Cerebellar nuclear complex (tissue), 1 donor: ENCODE results near the gene DDC.
A peak's percentile ranks its signal among the peaks of the same experiment; 100 is the strongest.

ENCODE experiments used
- DNase-seq, 2 experiments: peaks; one replicate each; lab custom pipeline; 2025; lab: John Stamatoyannopoulos, UW

Gene DDC

DNA sequence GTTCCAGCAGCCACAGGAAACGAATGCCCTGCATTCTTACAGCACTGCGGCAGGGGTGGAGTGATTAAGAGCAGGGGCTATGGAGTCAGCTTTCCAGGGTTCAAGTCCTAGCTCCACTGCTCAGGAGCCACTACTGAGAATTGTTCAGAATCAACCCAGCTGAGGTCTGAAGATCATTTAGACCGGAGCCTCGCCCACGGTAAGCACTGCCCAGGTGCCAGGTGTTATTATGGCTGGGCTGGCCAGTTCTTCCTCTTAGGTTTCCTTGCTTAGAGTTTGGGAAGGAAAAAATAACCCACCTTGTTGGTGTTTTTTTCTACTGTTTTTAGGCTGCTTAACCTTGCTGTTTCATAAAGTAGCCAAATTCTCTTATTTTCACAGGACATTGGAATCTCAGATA is 110.2 kb downstream of the DDC start:
- DNase-seq = no peak

DNA sequence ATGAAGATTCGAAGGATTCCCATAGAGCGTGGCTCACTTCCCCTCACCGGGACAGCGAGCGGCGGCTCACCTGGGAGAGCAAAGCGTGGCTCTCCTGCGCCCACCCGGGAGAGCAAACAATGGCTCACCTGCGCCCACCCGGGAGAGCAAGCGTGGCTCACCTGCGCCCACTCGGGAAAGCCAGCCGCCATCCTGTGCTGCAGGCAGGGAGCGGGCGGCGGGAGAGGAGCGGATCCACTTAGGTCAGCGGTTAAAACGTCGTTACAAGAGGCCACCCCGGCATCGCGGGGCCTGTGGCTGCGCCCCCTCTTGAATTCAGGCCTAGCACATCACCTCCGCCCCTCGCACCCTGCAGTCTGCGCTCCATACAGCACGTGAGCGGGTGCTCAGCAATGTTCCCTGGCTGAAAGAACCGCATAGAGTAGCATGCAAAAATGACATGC is 114.6 kb downstream of the DDC start:
- no peak for DNase-seq

DNA sequence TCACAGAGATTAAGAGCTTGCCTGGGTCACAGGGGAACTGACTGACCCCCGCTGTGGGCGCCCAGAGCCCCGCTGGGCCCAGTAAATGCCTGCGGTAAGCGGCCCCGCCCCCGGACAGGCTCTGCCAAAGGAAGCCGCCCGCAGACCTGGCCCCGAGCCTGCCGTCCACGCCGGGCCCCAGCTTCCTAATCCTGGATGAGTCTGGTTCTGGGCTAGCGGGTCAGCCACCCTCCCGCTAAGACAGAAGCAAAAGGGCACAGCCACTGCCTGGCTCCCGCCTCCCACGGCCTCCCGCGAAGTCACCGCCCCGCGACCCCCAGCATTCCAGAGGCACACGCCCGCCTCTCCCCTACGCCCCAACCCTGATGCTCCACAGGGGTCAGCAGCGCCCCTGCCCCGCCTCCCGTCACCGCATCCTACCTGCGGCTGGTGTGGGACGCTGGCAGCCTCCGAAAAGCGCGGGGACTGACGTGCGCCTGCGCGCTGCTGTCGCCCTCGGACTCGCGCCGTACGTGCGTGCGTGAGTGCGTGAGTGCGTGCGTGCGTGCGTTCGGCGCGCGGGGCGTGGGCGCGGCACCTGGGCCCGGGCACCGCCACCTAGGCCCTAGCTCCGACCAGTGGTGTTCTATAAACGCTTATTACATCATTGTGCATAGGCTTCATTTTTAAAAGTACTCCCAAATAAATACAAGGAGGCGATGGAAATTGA is 115.2 kb downstream of the DDC start, which contains the start of gene FIGNL1:
Gene FIGNL1, minus strand, starts transcription at position 470 of the 709 bp plus-strand sequence. CDS start 3,063 bp downstream, outside the sequence.
- DNase-seq = peak; percentile 10 to 21

GRCh38 chr7:50449501-50449880 is 115.7 kb downstream of the DDC start:
- no peak for DNase-seq

- DNase-seq = no peak
Measured at GRCh38 chr7:50448823-50449222, 116.4 kb downstream of the DDC start.

DNA sequence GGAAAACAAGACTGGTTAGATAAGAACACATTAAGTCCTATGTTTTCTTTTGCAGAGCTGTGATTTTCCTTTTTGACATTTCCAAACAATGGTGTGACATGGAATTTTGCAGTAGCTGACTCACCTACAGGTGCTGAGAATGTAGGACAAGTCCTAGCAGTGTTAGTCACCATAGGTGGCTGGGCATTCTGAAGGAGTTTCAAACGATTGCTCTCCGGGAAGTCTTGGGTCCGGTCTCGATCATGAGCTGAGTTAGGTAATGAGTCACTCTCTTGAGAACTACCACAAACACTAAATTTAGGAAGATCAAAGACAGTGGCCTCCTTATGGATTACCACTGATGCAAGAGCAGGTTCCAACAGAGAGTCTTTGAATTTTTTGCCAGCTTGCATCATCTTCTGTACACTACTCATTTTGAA is 118.7 kb downstream of the DDC start:
- no peak for DNase-seq

DNA sequence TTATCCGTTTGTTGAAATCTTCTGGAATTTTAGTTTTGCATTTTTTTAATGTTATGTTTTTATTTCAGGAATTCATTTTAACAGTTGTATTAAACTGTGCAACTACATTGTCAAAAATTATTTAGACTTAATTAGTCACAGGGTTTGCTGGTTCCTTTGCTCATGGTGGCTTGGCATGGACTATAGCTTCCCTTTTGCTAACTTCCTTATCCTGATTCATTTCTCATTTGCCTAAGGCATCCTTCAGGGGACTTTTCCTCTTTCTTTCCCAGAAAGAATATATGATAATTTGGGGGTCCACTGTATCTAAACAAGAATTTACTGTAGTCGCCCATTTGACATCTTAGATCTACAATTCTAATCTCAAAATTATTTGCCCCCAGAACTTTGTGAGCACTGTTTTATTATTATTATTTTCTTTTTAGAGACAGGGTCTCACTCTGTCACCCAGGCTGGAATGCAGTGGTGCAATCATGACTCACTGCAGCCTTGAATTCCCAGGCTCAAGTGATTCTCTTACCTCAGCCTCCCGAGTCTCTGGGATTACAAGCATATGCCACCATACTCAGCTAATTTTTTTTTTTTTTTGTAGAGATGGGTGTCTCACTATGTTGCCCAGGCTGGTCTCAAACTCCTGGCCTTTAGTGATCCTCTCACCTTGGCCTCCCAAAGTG is 128.9 kb downstream of the DDC start:
- DNase-seq = no peak

DNA sequence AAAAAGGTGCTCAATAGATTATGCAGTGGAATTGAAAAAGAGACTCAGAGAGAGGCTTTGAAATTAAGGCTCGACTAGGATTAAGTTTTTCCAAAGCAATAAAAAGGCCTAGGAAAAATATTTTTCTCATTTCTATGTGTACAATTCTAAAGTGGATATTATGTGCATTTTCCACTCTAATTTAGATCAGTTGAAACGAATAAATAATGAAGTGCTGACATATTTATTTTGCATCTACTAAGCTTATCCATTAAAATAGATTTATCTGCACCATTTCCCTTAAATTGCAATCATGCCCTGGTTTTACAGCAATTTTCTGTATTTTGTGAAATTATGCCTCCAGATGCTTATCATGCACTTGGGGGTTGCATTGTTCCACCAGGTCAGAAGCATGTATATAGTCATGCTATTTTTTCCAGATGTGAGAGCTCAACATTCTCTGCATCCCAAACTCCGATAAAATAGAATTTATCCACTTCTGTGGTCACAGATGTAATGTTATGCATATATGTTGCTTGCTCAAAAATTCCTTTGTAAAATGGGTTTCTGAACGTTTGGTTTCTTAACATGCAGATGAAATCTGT is 133.4 kb downstream of the DDC start:
- no peak for DNase-seq

DNA sequence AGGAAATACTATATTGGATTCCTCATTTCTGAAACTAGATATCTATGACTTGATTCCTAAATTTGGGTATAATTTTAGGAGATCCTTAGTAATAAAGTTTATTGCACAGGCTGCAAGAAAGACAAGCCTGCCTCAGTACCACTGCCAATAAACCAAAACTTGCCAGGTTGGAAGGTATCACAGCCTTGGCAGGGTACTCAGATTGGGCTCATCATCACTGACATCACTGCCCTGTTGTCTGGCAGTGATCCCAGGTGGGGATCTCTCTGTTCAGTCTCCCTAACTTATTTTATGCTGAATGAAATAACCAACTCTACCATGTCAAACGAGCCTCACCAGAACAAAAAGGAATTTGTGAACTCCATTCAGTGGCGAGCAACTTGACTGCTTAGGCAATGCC is 133.9 kb downstream of the DDC start:
- no peak for DNase-seq

- DNase-seq = no peak
Measured at GRCh38 chr7:50428911-50429310, 136.3 kb downstream of the DDC start.

- no peak for DNase-seq
Measured at GRCh38 chr7:50427518-50427917, 137.7 kb downstream of the DDC start.

GRCh38 chr7:50426280-50427045 is 138.7 kb downstream of the DDC start:
- DNase-seq = no peak

GRCh38 chr7:50425318-50425717 is 139.9 kb downstream of the DDC start:
- no peak for DNase-seq

DNA sequence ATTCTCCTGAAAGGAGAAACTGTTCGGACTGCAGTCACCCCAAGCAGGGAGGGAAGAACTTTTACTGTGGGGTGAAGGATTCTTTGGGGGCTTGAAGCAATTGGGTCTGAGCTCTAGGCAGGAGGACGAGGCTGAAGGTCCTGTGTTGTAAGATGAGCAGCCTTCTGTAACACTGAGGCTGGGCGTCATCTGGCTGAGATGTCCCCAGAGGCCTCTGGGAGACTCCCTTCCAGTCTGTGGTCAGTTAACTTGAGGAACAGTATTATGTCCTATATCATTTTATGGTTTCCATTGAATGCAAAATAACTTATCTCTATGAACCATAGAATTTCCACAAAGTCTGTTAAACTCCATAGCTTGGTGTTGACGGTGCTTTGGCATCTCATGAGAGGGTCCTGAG is 141.3 kb downstream of the DDC start:
- DNase-seq = no peak

GRCh38 chr7:50422858-50423257 is 142.3 kb downstream of the DDC start:
- no peak for DNase-seq

- DNase-seq = no peak
Measured at GRCh38 chr7:50421043-50421442, 144.2 kb downstream of the DDC start.

DNA sequence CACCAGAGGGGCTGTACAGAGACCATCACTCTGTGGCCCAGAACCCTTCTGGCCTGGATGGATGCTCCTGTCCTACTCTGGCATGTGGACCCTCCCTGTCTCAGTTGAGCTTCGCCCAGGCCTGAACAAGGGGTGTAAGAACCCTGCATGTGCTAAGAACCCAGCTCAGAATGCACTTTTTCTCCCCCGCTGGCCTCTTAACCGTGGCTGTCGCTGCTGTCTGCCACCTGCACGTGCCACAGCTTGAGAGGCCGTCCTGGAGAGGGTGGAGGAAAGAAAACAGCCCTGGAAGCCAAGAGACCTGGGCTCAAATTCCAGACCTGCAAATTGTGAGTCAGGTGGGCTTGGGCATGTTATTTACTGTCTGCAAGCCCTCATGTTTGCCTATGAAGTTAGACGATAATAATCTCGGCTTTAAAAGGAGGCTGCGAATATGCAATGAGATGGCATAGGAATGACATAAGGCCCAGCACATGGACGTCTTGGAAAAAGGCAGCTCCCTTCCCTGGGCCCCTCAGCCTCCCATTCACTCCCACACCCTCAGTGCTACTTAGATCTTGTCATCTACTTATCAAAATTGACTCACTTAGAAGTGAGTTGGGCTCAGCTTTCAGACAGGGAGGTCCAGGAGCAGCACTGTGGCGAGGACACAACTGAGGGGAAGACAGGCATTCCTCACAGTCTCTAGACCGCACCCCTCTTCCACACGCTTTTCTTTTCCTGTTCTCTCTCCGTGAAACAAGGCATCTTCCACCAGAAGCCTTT is 146.5 kb downstream of the DDC start:
- no peak for DNase-seq

DNA sequence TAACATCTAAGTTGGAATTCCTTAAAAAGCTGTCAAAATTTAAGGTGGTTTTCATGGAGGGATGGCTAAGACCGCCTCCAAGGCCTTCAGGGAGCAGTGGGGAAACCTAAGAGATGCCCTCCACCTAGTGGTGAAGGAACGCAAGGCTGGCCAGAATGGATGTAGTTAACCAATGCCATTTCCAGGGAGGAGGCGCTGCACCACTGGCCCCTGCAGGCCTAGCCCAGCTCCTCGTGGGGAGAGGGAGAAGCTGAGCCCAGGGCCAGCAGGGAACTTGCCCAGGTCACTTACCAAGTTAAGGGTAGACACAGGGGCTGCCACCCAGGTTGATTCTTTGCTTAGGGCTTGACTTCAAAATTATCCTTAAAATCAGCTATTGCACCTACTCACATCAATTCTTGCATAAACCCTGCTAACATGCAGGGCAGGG is 147.1 kb downstream of the DDC start:
- DNase-seq = no peak

DNA sequence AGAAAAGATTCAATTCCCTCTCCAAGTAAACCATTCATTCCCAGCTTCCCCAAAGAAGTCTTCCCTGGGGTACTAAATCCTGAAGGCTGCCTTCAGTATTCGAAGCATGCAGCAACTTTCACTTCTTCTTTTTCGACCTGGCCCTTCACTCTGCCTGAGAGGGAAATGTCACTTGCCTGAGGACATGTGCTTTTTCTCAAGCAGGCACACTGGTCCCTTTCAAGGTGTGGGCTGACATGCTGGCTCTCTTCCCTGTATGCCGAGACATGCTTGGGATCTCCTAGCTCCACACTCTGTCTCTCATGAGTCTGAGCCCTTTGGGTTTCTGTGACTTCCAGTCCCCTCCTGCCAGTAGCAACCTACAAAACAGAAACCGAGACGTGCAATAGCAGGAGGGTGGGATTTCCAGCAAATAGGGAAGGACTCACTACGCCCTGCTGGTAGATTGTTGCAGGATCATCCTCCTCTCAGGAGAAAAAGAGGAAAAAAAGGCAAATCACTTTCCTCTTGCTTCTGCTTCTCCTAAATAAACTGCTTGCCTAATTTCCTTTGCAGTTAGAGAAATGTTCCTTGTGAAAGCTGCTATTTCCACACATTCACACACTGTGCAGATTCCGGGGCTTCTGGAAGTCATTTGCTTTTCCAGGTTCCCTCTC is 148.6 kb downstream of the DDC start:
- no peak for DNase-seq

DNA sequence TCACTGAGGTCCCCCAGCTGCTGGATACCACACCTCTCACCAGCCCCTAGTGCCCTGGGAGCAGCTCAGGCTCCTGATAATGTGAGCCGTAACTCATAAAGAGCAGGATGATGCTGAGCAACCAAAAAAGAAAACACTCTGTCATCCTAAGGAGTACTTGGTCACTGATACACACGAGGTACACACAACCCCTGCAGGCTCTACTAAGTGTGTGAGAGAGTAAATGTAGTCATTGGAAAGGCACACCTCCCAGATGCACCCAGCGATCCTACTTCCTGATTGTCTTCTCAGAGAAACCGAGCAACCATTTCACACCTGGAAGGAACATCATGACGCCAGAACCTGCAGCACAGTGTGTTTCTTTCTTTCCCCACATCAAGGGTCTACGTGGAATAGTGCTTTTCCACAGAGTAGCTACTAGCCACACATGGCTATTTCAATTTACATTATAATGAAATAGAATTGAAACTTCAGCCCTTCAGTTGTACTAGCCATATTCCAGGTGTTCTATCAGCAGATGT is 149.3 kb downstream of the DDC start:
- DNase-seq = no peak

DNA sequence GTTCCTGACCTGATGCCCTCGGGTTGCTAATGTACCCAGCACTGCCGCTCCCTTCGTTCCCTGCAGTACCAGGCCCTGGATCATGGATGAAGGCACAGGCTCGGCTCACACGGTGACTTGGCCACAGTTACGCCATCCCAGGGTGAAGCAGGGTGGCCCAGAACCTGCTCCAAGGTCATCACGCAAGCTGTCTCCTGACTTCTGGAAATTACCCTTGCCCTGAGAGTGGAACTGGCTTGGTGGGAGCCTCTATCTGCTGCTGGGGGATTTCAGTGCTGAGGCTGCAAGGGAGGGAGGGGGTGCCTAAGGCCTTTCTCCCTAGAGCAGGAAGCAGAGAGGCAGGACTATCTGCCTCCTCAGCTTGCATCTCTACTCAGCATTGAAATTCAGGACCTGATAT is 151.6 kb downstream of the DDC start:
- no peak for DNase-seq
